Measurements from ENCODE around the gene SLC15A4. TPM values are rescaled to one million over a fixed set of nuclear protein-coding genes. Genes with fewer than 3 reads are reported as not detected.
"Not testable (repeated sequence)": the region's sequence is repeated elsewhere in the genome, so short reads cannot be mapped to it uniquely, and the experiment has no call there.

SLC15A4 gene
- total RNA-seq, 4 donors from 2014 or later: 25.4 to 37.0 (median 32.3) TPM

GRCh38 chr12:128856035-128856790 lies 32.5 kb upstream of the SLC15A4 start:
- peak in 1 of 3 donors; percentile 23 for DNase-seq
- TF ChIP-seq POLR2A (IDR thresholded peaks at IDR 0.05): no peak
- no peak for TF ChIP-seq CTCF (IDR thresholded peaks at IDR 0.05)
- H3K27ac ChIP-seq: no peak overlapping the region
- H3K4me3 ChIP-seq: no peak overlapping the region
- H3K36me3 ChIP-seq: no peaks in the 10 kb centered on the region
- H3K9me3 ChIP-seq: no peaks in the 10 kb centered on the region
- peaks cover 0 to 4% (median 0%) of the 10 kb centered on the region in 4 donors for H3K4me1 ChIP-seq
- H3K27me3 ChIP-seq: peaks cover 0 to 4% of the 10 kb centered on the region in 2 donors

- H3K27me3 ChIP-seq: peaks cover 0 to 4% of the 10 kb centered on the region in 2 donors
- H3K36me3 ChIP-seq: no peaks in the 10 kb centered on the region
- peak overlapping the region in 3 of 4 donors; percentile 10 to 36 (median 22) for H3K4me3 ChIP-seq
- peak in 1 of 3 donors; percentile 42 for DNase-seq
- no peak overlapping the region for H3K27ac ChIP-seq
- no peak for TF ChIP-seq CTCF (IDR thresholded peaks at IDR 0.05)
- no peak for TF ChIP-seq POLR2A (IDR thresholded peaks at IDR 0.05)
- peaks cover 0 to 4% (median 0%) of the 10 kb centered on the region in 4 donors for H3K4me1 ChIP-seq
- H3K9me3 ChIP-seq: no peaks in the 10 kb centered on the region
Measured at GRCh38 chr12:128853600-128854197, 29.9 kb upstream of the SLC15A4 start.

GRCh38 chr12:128852885-128853599 lies 29.3 kb upstream of the SLC15A4 start, which contains the start of gene GLT1D1:
Gene GLT1D1, plus strand, starts transcription at chr12:128853478. Its CDS starts 104 bp downstream, at chr12:128853582.
- H3K27me3 ChIP-seq: peaks cover 0 to 4% of the 10 kb centered on the region in 2 donors

GRCh38 chr12:128852026-128852698 lies 28.4 kb upstream of the SLC15A4 start:
- H3K9me3 ChIP-seq: no peaks in the 10 kb centered on the region
- DNase-seq: no peak
- H3K36me3 ChIP-seq: no peaks in the 10 kb centered on the region
- H3K4me1 ChIP-seq: peaks cover 0 to 4% (median 0%) of the 10 kb centered on the region in 4 donors
- H3K27ac ChIP-seq: no peak overlapping the region
- no peak overlapping the region for H3K4me3 ChIP-seq
- TF ChIP-seq POLR2A (IDR thresholded peaks at IDR 0.05): no peak
- no peak for TF ChIP-seq CTCF (IDR thresholded peaks at IDR 0.05)
- H3K27me3 ChIP-seq: peaks cover 0 to 4% of the 10 kb centered on the region in 2 donors

More at GRCh38 chr12:128852885-128853599, 29.3 kb upstream of the SLC15A4 start, which contains the start of gene GLT1D1:
- no peak for TF ChIP-seq POLR2A (IDR thresholded peaks at IDR 0.05)
- TF ChIP-seq CTCF (IDR thresholded peaks at IDR 0.05): no peak
- H3K4me3 ChIP-seq: peak within 1 kb of the TSS in 3 of 4 donors; percentile 10 to 36 (median 22)
- DNase-seq: peak in 1 of 3 donors; percentile 29
- no peak within 1 kb of the TSS for H3K27ac ChIP-seq
- H3K36me3 ChIP-seq: no peaks in the 10 kb centered on the region
- H3K4me1 ChIP-seq: peaks cover 0 to 4% (median 0%) of the 10 kb centered on the region in 4 donors
- H3K9me3 ChIP-seq: no peaks in the 10 kb centered on the region

GRCh38 chr12:128851429-128851828 lies 27.7 kb upstream of the SLC15A4 start:
- H3K4me1 ChIP-seq, H3K9me3 ChIP-seq, DNase-seq, H3K27me3 ChIP-seq, H3K27ac ChIP-seq, H3K36me3 ChIP-seq, H3K4me3 ChIP-seq: not testable (repeated sequence)

Data from Peyer's patch (tissue), 4 donors.